ENCODE measurements around the gene CHD6.

CHD6 gene

DNA sequence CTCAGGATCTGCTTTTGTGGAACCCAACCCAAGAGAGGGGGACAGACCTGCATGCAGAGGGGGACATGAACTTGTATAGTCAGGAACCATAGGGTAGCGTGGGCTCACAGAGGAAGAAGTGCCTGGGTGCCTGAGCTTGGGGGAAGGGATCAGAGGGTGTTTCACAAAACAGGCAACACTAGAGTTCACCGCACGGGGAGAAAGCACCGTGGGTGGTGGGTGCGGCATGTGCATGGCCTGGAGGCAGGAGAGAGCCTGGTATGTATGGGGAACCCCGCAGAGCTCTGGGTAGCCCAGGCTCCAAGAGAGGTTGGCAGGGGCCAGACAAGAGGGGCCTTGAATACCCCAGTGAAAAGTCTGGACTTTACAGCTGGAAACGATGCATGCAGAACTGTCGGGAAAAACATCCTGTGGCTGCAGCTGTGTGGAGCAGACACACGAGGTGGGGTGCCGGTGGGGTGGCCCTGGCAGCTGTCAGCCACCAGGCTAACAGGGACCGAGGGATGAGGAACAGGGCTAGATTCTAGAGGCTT lies 244.9 kb downstream of the CHD6 start:
- H3K4me1 ChIP-seq (ENCODE audit: control insufficient read depth, insufficient read depth, low read depth, low read length): no peaks in the 10 kb centered on the region
- peaks cover 60 to 85% of the 10 kb centered on the region in 2 experiments for H3K27me3 ChIP-seq (ENCODE audit: control insufficient read depth in 1 of 2, insufficient read depth in 1 of 2, low read length in 2 of 2)
- no peak overlapping the region for H2BK15ac ChIP-seq (ENCODE audit: low read depth, poor library complexity, severe bottlenecking)
- H3K9ac ChIP-seq (ENCODE audit: low read length): no peak overlapping the region
- H4K91ac ChIP-seq (ENCODE audit: low read length): no peak overlapping the region
- H3K18ac ChIP-seq (ENCODE audit: low read depth in 1 of 2, low read length in 2 of 2): no peak overlapping the region
- H4K8ac ChIP-seq (ENCODE audit: low read length): no peak overlapping the region
- H2BK120ac ChIP-seq (ENCODE audit: low read depth, low read length): no peak overlapping the region
- H3K36me3 ChIP-seq (ENCODE audit: control insufficient read depth in 1 of 2, insufficient read depth in 2 of 2, low read depth in 1 of 2, low read length in 2 of 2): no peaks in the 10 kb centered on the region
- no peak overlapping the region for H3K4ac ChIP-seq (ENCODE audit: low read depth in 1 of 2, low read length in 2 of 2)
- H2AFZ ChIP-seq (ENCODE audit: low read depth, low read length): no peak overlapping the region
- no peaks in the 10 kb centered on the region for H3K79me1 ChIP-seq (replicated peaks; ENCODE audit: low read length, poor library complexity, severe bottlenecking)
- no peaks in the 10 kb centered on the region for H3K9me3 ChIP-seq (ENCODE audit: control insufficient read depth, low read length)
- 83% methylated on average over 11 of the region's 11 CpGs for whole genome bisulfite sequencing
- H3K4me3 ChIP-seq (ENCODE audit: insufficient read depth in 1 of 2, low read depth in 1 of 2, low read length in 2 of 2): no peak overlapping the region
- no peak overlapping the region for H3K4me2 ChIP-seq (ENCODE audit: low read length, poor library complexity, severe bottlenecking)
- H2BK5ac ChIP-seq (ENCODE audit: low read depth, low read length, poor library complexity, severe bottlenecking): no peak overlapping the region
- peak overlapping the region in 1 of 2 experiments; percentile 38 for H3K14ac ChIP-seq (ENCODE audit: low read length in 2 of 2)
- no peak overlapping the region for H2BK12ac ChIP-seq (ENCODE audit: low read length in 2 of 2)
- H3K23ac ChIP-seq (ENCODE audit: low read length in 2 of 2): no peak overlapping the region
- no peak overlapping the region for H2AK5ac ChIP-seq (ENCODE audit: low read length, severe bottlenecking)
- H3K27ac ChIP-seq (ENCODE audit: low read length, poor library complexity, severe bottlenecking): no peak overlapping the region
- DNase-seq: no peak

DNA sequence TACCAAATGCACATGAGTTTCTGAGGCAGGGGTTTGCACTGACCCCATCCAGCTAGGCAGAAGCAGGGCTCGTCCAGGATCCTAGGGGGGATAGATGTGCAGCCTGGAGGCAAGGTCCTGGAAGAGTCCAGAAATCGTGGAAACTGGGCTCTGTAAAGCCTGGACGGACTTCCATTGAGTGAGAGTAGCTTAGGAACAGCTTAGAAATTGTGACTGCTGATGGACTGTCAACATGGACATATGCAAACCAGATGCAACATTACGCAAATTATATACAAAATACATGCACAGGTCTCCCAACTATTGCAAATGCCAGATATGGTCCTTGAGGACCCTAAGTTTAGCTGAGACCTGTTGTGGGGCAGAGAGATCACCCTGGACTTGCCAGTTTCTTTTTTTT lies 246.8 kb downstream of the CHD6 start:
- no peak overlapping the region for H3K4me2 ChIP-seq (ENCODE audit: low read length, poor library complexity, severe bottlenecking)
- no peak overlapping the region for H3K23ac ChIP-seq (ENCODE audit: low read length in 2 of 2)
- no peaks in the 10 kb centered on the region for H3K79me1 ChIP-seq (replicated peaks; ENCODE audit: low read length, poor library complexity, severe bottlenecking)
- no peak overlapping the region for H3K14ac ChIP-seq (ENCODE audit: low read length in 2 of 2)
- 59% methylated on average over 4 of the region's 4 CpGs for WGBS
- no peaks in the 10 kb centered on the region for H3K9me3 ChIP-seq (ENCODE audit: control insufficient read depth, low read length)
- no peak overlapping the region for H2AFZ ChIP-seq (ENCODE audit: low read depth, low read length)
- H3K36me3 ChIP-seq (ENCODE audit: control insufficient read depth in 1 of 2, insufficient read depth in 2 of 2, low read depth in 1 of 2, low read length in 2 of 2): no peaks in the 10 kb centered on the region
- no peak overlapping the region for H2AK5ac ChIP-seq (ENCODE audit: low read length, severe bottlenecking)
- H3K9ac ChIP-seq (ENCODE audit: low read length): no peak overlapping the region
- no peak overlapping the region for H3K4me3 ChIP-seq (ENCODE audit: insufficient read depth in 1 of 2, low read depth in 1 of 2, low read length in 2 of 2)
- no peak overlapping the region for H4K8ac ChIP-seq (ENCODE audit: low read length)
- H2BK12ac ChIP-seq (ENCODE audit: low read length in 2 of 2): no peak overlapping the region
- peaks cover 58 to 82% of the 10 kb centered on the region in 2 experiments for H3K27me3 ChIP-seq (ENCODE audit: control insufficient read depth in 1 of 2, insufficient read depth in 1 of 2, low read length in 2 of 2)
- H3K4ac ChIP-seq (ENCODE audit: low read depth in 1 of 2, low read length in 2 of 2): no peak overlapping the region
- H2BK15ac ChIP-seq (ENCODE audit: low read depth, poor library complexity, severe bottlenecking): no peak overlapping the region
- no peak overlapping the region for H4K91ac ChIP-seq (ENCODE audit: low read length)
- H2BK120ac ChIP-seq (ENCODE audit: low read depth, low read length): no peak overlapping the region
- no peak overlapping the region for H3K18ac ChIP-seq (ENCODE audit: low read depth in 1 of 2, low read length in 2 of 2)
- DNase-seq: peak; percentile 27
- H3K4me1 ChIP-seq (ENCODE audit: control insufficient read depth, insufficient read depth, low read depth, low read length): peaks cover 4% of the 10 kb centered on the region
- no peak overlapping the region for H2BK5ac ChIP-seq (ENCODE audit: low read depth, low read length, poor library complexity, severe bottlenecking)
- no peak overlapping the region for H3K27ac ChIP-seq (ENCODE audit: low read length, poor library complexity, severe bottlenecking)

DNA sequence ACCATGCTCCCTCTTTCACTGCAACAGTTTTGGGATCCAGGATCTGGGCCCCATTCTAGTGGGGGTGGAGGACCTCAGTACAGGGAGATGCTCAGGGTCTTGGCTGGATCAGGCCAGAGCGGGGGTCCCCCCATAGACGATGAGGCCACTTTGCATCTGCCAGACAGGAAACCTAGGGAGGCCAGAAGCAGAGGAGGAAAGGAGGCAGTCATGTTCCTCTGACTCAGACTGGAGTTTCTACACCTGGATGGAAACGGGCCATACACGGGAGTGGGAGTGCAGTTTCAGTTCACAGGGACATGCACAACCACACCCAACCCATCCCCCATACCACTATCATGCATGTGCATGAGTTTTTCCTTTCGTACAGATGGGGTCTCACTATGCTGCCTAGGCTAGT lies 248.0 kb downstream of the CHD6 start:
- no peak overlapping the region for H3K4ac ChIP-seq (ENCODE audit: low read depth in 1 of 2, low read length in 2 of 2)
- H2AK5ac ChIP-seq (ENCODE audit: low read length, severe bottlenecking): no peak overlapping the region
- no peaks in the 10 kb centered on the region for H3K36me3 ChIP-seq (ENCODE audit: control insufficient read depth in 1 of 2, insufficient read depth in 2 of 2, low read depth in 1 of 2, low read length in 2 of 2)
- H2BK12ac ChIP-seq (ENCODE audit: low read length in 2 of 2): no peak overlapping the region
- H3K23ac ChIP-seq (ENCODE audit: low read length in 2 of 2): no peak overlapping the region
- no peaks in the 10 kb centered on the region for H3K79me1 ChIP-seq (replicated peaks; ENCODE audit: low read length, poor library complexity, severe bottlenecking)
- H2BK5ac ChIP-seq (ENCODE audit: low read depth, low read length, poor library complexity, severe bottlenecking): no peak overlapping the region
- no peak overlapping the region for H3K18ac ChIP-seq (ENCODE audit: low read depth in 1 of 2, low read length in 2 of 2)
- peaks cover 12% of the 10 kb centered on the region for H3K4me1 ChIP-seq (ENCODE audit: control insufficient read depth, insufficient read depth, low read depth, low read length)
- H2AFZ ChIP-seq (ENCODE audit: low read depth, low read length): no peak overlapping the region
- DNase-seq: no peak
- H3K4me3 ChIP-seq (ENCODE audit: insufficient read depth in 1 of 2, low read depth in 1 of 2, low read length in 2 of 2): no peak overlapping the region
- no peak overlapping the region for H2BK120ac ChIP-seq (ENCODE audit: low read depth, low read length)
- no peak overlapping the region for H3K4me2 ChIP-seq (ENCODE audit: low read length, poor library complexity, severe bottlenecking)
- H3K9ac ChIP-seq (ENCODE audit: low read length): no peak overlapping the region
- H3K27me3 ChIP-seq (ENCODE audit: control insufficient read depth in 1 of 2, insufficient read depth in 1 of 2, low read length in 2 of 2): peaks cover 57 to 79% of the 10 kb centered on the region in 2 experiments
- H4K91ac ChIP-seq (ENCODE audit: low read length): no peak overlapping the region
- 88% methylated on average over 5 of the region's 5 CpGs for WGBS
- H3K27ac ChIP-seq (ENCODE audit: low read length, poor library complexity, severe bottlenecking): no peak overlapping the region
- no peak overlapping the region for H3K14ac ChIP-seq (ENCODE audit: low read length in 2 of 2)
- no peaks in the 10 kb centered on the region for H3K9me3 ChIP-seq (ENCODE audit: control insufficient read depth, low read length)
- H4K8ac ChIP-seq (ENCODE audit: low read length): no peak overlapping the region
- H2BK15ac ChIP-seq (ENCODE audit: low read depth, poor library complexity, severe bottlenecking): no peak overlapping the region

DNA sequence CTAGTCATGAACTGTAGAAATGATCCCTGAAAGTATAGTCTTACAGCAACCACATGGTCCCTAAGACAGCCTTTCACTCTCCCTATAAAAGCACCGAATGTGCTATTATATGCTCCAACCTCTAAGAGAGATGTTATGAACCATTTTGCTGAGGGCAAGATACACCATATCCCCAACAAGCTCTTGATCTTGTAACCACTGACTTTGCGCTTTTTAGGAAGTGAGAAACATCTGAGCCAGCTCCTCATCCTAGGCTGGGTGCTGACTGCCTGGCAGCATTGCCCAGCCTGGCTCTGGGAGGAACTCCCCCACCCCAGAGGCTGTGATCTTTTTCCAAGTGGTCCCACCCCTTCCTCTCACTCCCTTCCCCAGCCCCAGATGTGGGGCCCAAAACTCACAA lies 248.5 kb downstream of the CHD6 start:
- Histone ChIP-seq H2AK5ac (ENCODE audit: low read length, severe bottlenecking) (no peak overlapping the region), H3K9me3 (ENCODE audit: control insufficient read depth, low read length) (no peaks in the 10 kb centered on the region), H3K18ac (ENCODE audit: low read depth in 1 of 2, low read length in 2 of 2) (no peak overlapping the region), H3K4me2 (ENCODE audit: low read length, poor library complexity, severe bottlenecking) (no peak overlapping the region), H3K27me3 (ENCODE audit: control insufficient read depth in 1 of 2, insufficient read depth in 1 of 2, low read length in 2 of 2) (peaks cover 57 to 80% of the 10 kb centered on the region in 2 experiments), H3K79me1 (replicated peaks; ENCODE audit: low read length, poor library complexity, severe bottlenecking) (no peaks in the 10 kb centered on the region), H2BK120ac (ENCODE audit: low read depth, low read length) (no peak overlapping the region), H3K9ac (ENCODE audit: low read length) (no peak overlapping the region), H3K14ac (ENCODE audit: low read length in 2 of 2) (no peak overlapping the region), H2BK15ac (ENCODE audit: low read depth, poor library complexity, severe bottlenecking) (no peak overlapping the region), H3K4me3 (ENCODE audit: insufficient read depth in 1 of 2, low read depth in 1 of 2, low read length in 2 of 2) (no peak overlapping the region), H3K4me1 (ENCODE audit: control insufficient read depth, insufficient read depth, low read depth, low read length) (peaks cover 12% of the 10 kb centered on the region), H2BK5ac (ENCODE audit: low read depth, low read length, poor library complexity, severe bottlenecking) (no peak overlapping the region), H2BK12ac (ENCODE audit: low read length in 2 of 2) (no peak overlapping the region), H3K36me3 (ENCODE audit: control insufficient read depth in 1 of 2, insufficient read depth in 2 of 2, low read depth in 1 of 2, low read length in 2 of 2) (no peaks in the 10 kb centered on the region), H3K27ac (ENCODE audit: low read length, poor library complexity, severe bottlenecking) (no peak overlapping the region), H3K23ac (ENCODE audit: low read length in 2 of 2) (no peak overlapping the region), H3K4ac (ENCODE audit: low read depth in 1 of 2, low read length in 2 of 2) (no peak overlapping the region), H2AFZ (ENCODE audit: low read depth, low read length) (no peak overlapping the region), H4K91ac (ENCODE audit: low read length) (no peak overlapping the region), H4K8ac (ENCODE audit: low read length) (no peak overlapping the region)
- WGBS: 94% methylated on average over 2 of the region's 2 CpGs
- DNase-seq: no peak
